Aorta (tissue), 5 donors: Measurements from ENCODE around the gene PTPRN2. TPM values are rescaled to one million over a fixed set of nuclear protein-coding genes. Genes with fewer than 3 reads are reported as not detected.

Experiments
- ATAC-seq: fragments of 200-7000 bp; cut with Tn5 transposase; one replicate; pipeline ENCODE4 v1.9.1; 2022; ENCODE audit warnings: moderate library complexity; ENCODE audit not compliant: low FRiP score
- DNase-seq, 2 donors: peaks; one replicate each; pipeline ENCODE4 v3.0.0-alpha.2; 2020
- H3K27ac ChIP-seq, 2 donors: one replicate each; pipeline ENCODE4 v1.5.1; 2013; ENCODE audit warnings: low read length in 2 of 2, mild to moderate bottlenecking in 2 of 2, moderate library complexity in 2 of 2, control low read depth in 1 of 2, inconsistent platforms in 1 of 2, low read depth in 1 of 2
- H3K27me3 ChIP-seq, 2 donors: one replicate each; pipeline ENCODE4 v1.6.1; 2013; ENCODE audit warnings: control low read depth in 1 of 2, low read length in 1 of 2, mild to moderate bottlenecking in 1 of 2, moderate library complexity in 1 of 2; ENCODE audit not compliant: insufficient read depth in 2 of 2, control insufficient read depth in 1 of 2
- H3K36me3 ChIP-seq, 2 donors: one replicate each; pipeline ENCODE4 v1.6.1; 2013; ENCODE audit warnings: control low read depth in 1 of 2, low read length in 1 of 2, mild to moderate bottlenecking in 1 of 2; ENCODE audit not compliant: insufficient read depth in 2 of 2, control insufficient read depth in 1 of 2
- H3K4me1 ChIP-seq, 2 donors: one replicate each; pipeline ENCODE4 v1.6.1; 2013; ENCODE audit warnings: low read length in 2 of 2, control low read depth in 1 of 2, mild to moderate bottlenecking in 1 of 2, moderate library complexity in 1 of 2; ENCODE audit not compliant: insufficient read depth in 2 of 2, control insufficient read depth in 1 of 2
- H3K4me3 ChIP-seq, 2 donors: one replicate each; pipeline ENCODE4 v1.5.1; 2013; ENCODE audit warnings: low read length in 2 of 2, control low read depth in 1 of 2, mild to moderate bottlenecking in 1 of 2
- H3K9me3 ChIP-seq: one replicate; pipeline ENCODE4 v1.6.1; 2013; ENCODE audit warnings: mild to moderate bottlenecking, low read length; ENCODE audit not compliant: control insufficient read depth
- WGBS, 2 donors: extraction: QIAGEN DNeasy Blood & Tissue Kit; methylation state at CpG; one replicate each; pipeline ENCODE4 v1.1.7; 2013; 5-methylcytosine and 5-hydroxymethylcytosine counted together
- intact Hi-C, 2 donors: fragments of 100-400 bp; cut with DNase I; formaldehyde crosslinking; loops; one replicate each; pipeline versions ENCODE4 v1.14.2 to v1.15.0; 2022
- polyA plus RNA-seq, 2 donors: library from polyadenylated mRNA; stranded (reverse); fragments of 200-250 nt; gene quantifications; one replicate each; pipeline ENCODE4 v1.2.3, GENCODE V29; 2013
- total RNA-seq, 2 donors: library from RNA; stranded (reverse); fragmentation: NEBNext Ultra II Directional; extraction: Animal tissue kit (Norgen Biotek cat#: 25700); gene quantifications; one replicate each; pipeline ENCODE4 v1.2.1, GENCODE V29; 2021
- donor health status: healthy with polysubstance abuse.
- donor health status: Bipolar disorder and iron deficiency.
- donor health status: DM: no; HTN: no; CAD: no.
- donor health status: DM: no; HTN: no; CAD: no.
- donor health status: DM: yes; HTN: yes; CAD: no.

PTPRN2 gene
- total and polyA plus RNA-seq, 4 donors: 0.67 to 3.3 (median 1.4) TPM

DNA sequence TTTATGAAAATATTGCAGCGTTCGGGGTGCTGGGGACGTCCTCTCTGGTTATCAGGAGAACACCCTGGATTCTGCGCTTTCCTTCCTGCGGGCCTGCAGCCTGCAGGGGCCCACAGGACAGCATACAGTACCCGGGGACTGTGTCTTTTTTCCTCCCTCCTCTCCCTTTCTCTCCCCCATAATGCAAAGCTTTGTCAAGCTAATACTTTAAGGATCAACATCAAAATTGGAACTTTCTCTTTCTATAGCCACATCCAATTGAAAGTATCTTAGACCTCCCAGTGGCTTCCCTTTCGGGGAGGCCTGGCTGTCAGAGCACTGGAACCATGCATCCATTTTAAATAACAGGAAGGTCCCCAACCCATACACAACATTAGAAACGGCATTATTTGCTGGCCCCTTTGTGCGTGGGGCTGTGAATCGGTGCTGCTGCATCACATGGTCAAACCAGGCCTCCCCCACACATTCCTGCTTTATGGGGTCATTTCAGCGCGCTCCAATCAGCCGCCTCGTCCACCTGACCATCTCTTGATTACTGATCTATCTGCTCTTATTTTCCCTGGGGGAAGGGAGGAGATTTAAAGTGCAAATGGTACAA, 745.8 kb downstream of the PTPRN2 start:
- no peaks in the 10 kb centered on the region for H3K36me3 ChIP-seq
- 59 to 61% methylated on average over 14 of the region's 14 CpGs for WGBS, 2 donors
- ATAC-seq (no peak), DNase-seq (peak in 1 of 2 donors; percentile 22)
- H3K27ac ChIP-seq: no peak overlapping the region
- peaks cover 2% of the 10 kb centered on the region for H3K9me3 ChIP-seq
- H3K4me3 ChIP-seq: no peak overlapping the region
- H3K4me1 ChIP-seq: no peaks in the 10 kb centered on the region
- intact Hi-C loops: no loop called here
- H3K27me3 ChIP-seq: no peaks in the 10 kb centered on the region

DNA sequence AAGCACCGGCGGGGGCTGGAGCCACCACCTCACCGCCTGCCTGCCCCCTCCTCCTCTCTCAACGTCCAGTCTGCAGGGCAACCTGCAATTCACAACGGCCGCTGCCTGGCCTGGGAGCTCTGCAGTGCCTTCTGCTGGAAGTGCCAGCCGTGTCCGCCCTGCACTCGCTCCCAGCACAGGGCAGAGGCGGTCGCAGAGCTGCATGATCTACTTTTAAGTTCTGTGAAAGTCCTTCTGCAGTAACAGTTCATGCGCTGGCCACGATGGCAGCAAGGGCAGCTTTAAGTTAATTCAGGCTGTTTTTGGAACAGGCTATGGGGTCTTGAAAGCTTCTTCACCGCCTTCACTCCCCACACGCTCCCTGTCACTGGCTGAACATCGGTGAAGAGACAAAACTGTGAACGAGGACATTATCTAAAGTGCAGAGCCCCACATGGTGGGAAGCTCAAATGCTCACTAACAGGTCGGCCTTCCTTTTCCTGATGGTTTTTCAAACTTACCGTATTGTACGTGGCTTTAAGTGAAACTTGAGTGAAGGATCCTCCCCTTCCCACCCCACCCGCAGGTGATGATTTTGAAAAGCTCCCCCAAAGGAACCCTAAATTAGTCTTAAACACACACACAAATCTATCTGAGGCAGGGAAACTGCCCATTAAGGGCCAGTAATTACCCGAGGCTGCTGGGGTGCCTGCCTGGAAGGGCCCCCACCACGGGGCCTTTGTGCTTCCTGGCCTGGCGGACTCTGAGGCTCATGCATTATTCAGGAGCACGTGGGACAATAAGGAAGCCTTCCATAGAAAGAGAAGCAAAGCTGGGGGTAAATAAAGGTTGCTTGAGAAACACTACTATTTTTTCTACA, 746.5 kb downstream of the PTPRN2 start:
- WGBS, 2 donors: 43 to 52% methylated on average over 25 of the region's 25 CpGs
- Histone ChIP-seq H3K4me1 (no peaks in the 10 kb centered on the region), H3K4me3 (no peak overlapping the region), H3K36me3 (no peaks in the 10 kb centered on the region), H3K27ac (no peak overlapping the region), H3K9me3 (peaks cover 2% of the 10 kb centered on the region), H3K27me3 (no peaks in the 10 kb centered on the region)
- intact Hi-C loops: no loop called here
- DNase-seq (peak in 1 of 2 donors; percentile 51), ATAC-seq (no peak)

DNA sequence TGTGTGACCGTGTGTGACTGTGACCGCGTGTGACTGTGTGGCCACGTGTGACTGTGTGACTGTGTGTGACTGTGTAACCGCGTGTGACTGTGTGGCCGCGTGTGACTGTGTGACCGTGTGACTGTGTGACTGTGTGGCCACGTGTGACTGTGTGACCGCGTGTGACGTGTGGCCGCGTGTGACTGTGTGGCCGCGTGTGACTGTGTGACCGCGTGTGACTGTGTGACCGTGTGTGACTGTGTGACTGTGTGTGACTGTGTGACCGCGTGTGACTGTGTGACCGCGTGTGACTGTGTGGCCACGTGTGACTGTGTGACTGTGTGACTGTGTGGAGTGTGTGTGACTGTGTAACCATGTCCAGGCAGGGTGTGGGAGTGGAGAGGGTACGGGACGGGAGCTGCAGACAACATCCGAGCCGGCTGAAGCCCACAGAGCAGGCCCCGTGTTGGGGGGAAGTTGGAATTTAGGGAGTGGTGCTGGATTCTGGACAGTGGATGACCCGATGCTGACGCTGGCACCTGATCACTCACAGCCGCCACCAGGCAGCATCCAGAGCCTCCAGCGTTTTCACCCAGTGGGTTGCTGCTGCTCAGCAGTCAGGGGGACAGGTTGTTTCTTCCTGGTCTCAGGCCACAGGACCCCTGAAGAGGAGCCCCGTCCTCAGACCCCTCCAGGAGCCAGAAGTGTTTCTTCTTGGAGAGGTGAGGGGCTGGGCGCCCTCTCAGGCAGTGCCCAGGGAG, 747.3 kb downstream of the PTPRN2 start:
- no peak for ATAC-seq
- H3K9me3 ChIP-seq: peaks cover 2% of the 10 kb centered on the region
- DNase-seq: peak in 1 of 2 donors; percentile 32
- no peak overlapping the region for H3K4me3 ChIP-seq
- no peak overlapping the region for H3K27ac ChIP-seq
- no peaks in the 10 kb centered on the region for H3K36me3 ChIP-seq
- WGBS, 2 donors: 92 to 93% methylated on average over 36 of the region's 36 CpGs
- no peaks in the 10 kb centered on the region for H3K4me1 ChIP-seq
- intact Hi-C loops: no loop called here
- no peaks in the 10 kb centered on the region for H3K27me3 ChIP-seq

DNA sequence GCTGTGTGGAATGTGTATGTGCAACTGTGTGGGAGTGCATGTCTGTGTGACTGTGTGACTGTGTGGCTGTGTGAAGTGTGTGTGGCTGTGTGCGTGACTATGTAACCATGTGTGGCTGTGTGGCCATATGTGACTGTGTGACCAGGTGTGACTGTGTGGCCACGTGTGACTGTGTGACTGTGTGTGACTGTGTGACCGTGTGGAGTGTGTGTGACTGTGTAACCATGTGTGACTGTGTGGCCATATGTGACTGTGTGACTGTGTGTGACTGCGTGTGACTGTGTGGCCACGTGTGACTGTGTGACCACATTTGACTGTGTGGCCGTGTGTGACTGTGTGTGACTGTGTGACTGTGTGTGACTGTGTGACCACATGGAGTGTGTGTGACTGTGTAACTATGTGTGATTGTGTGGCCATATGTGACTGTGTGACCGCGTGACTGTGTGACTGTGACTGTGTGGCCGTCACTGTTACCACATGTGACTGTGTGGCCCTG, 747.9 kb downstream of the PTPRN2 start:
- Histone ChIP-seq H3K4me1 (no peaks in the 10 kb centered on the region), H3K4me3 (no peak overlapping the region), H3K9me3 (peaks cover 2% of the 10 kb centered on the region), H3K27me3 (no peaks in the 10 kb centered on the region), H3K27ac (no peak overlapping the region), H3K36me3 (no peaks in the 10 kb centered on the region)
- intact Hi-C loops: no loop called here
- DNase-seq (peak in 1 of 2 donors; percentile 25), ATAC-seq (no peak)
- 95% methylated on average over 9 of the region's 9 CpGs for WGBS, 2 donors

DNA sequence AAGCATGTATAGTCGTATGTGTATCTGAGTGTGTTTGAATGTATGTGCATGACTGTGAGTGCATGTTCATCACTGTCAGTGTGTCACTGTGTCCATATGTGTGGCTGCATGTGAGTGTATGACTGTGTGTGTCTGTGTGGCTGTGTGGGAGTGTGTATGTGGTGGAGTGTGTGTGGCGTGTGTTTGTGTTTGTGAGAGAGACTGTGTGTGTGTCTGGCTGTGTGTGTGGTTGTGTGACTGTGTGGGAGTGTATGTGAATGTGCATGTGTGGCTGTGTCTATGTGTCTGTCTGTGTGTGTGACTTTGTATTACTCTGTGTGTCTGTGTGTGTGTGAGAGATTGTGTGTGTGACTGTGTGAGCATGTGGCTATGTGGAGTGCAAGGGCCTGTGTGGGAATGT, 748.4 kb downstream of the PTPRN2 start:
- no peak overlapping the region for H3K27ac ChIP-seq
- no peaks in the 10 kb centered on the region for H3K36me3 ChIP-seq
- intact Hi-C loops: no loop called here
- no peak for ATAC-seq
- no peaks in the 10 kb centered on the region for H3K4me1 ChIP-seq
- H3K27me3 ChIP-seq: no peaks in the 10 kb centered on the region
- peak in 1 of 2 donors; percentile 54 for DNase-seq
- H3K9me3 ChIP-seq: peaks cover 2% of the 10 kb centered on the region
- 82 to 87% methylated on average over 2 of the region's 2 CpGs for WGBS, 2 donors
- no peak overlapping the region for H3K4me3 ChIP-seq

DNA sequence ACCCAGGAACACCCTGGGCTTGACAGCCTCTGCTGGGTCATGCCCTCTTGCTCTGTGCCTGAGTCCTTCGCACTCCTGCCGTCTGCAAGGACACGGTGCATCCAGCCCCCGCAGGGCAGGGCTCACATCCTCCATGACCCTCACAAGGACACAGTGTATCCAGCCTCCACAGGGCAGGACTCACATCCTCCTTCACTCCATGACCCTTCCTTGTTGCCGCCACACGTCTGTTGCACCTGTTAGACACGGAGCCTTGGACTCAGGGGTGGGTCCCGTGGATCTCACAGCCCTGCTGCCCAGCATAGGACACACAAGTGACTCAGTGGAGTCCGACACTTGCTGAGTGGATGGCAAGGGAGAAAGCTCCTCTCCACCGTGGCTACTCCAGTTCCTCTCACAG, 750.1 kb downstream of the PTPRN2 start:
- H3K4me1 ChIP-seq: no peaks in the 10 kb centered on the region
- DNase-seq (peak in 1 of 2 donors; percentile 44), ATAC-seq (no peak)
- no peak overlapping the region for H3K4me3 ChIP-seq
- H3K27ac ChIP-seq: no peak overlapping the region
- no peaks in the 10 kb centered on the region for H3K36me3 ChIP-seq
- intact Hi-C loops: no loop called here
- H3K9me3 ChIP-seq: peaks cover 2% of the 10 kb centered on the region
- 88 to 93% methylated on average over 10 of the region's 10 CpGs for WGBS, 2 donors
- H3K27me3 ChIP-seq: no peaks in the 10 kb centered on the region

DNA sequence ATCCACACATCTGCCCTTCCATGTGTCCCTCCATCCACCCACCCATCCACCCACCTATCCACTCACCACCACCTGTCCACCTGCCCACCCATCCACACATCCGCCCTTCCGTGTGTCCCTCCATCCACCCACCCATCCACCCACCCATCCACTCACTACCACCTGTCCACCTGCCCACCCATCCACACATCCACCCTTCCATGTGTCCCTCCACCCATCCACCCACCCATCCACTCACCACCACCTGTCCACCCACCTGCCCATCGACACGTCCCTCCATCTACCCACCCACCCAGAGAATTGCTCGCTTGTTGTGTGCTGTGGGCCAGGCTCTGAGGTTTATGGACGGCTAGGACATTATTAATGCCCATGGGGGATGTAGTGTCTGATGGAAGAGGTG, 750.6 kb downstream of the PTPRN2 start:
- ATAC-seq (no peak), DNase-seq (peak in 1 of 2 donors; percentile 9)
- intact Hi-C loops: no loop called here
- no peaks in the 10 kb centered on the region for H3K36me3 ChIP-seq
- no peaks in the 10 kb centered on the region for H3K4me1 ChIP-seq
- WGBS, 2 donors: 81 to 82% methylated on average over 6 of the region's 6 CpGs
- H3K9me3 ChIP-seq: peaks cover 2% of the 10 kb centered on the region
- H3K4me3 ChIP-seq: no peak overlapping the region
- no peaks in the 10 kb centered on the region for H3K27me3 ChIP-seq
- no peak overlapping the region for H3K27ac ChIP-seq

DNA sequence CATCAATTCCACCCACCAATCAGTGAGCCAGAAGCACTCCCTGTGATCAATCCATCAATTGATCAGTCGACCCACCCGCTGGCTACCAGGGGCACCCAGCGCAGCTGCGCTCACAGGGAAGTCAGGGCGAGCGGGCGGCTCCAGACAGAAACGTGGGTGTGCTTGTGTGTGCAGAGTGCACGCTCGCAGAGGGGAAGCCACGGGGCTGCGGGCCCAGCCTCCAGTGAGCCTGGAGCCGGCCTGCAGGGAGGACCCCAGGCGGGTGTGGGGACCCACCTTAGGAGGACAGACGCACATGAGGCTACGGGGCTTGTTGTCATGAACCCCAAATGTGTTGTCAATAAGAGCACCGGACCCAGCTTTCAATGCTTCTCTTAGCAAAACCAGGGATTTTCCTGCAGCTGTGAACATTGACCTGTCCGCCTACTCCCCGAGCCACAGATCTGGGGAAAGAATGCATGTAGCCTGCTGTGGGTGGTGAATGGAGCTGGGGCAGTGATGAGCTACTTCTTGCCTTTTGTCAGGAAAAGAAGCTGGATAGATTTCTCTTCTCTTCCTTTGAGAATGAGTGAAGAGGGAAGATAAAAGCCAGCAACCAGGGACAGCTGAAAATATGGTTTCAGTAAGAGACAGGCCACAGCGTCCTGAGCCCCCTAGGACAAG, 753.0 kb downstream of the PTPRN2 start:
- H3K4me3 ChIP-seq: no peak overlapping the region
- intact Hi-C loops: no loop called here
- no peaks in the 10 kb centered on the region for H3K36me3 ChIP-seq
- WGBS, 2 donors: 84 to 85% methylated on average over 20 of the region's 20 CpGs
- no peaks in the 10 kb centered on the region for H3K4me1 ChIP-seq
- H3K27ac ChIP-seq: no peak overlapping the region
- H3K27me3 ChIP-seq: no peaks in the 10 kb centered on the region
- peak; percentile 26 to 47 for DNase-seq
- peaks cover 2% of the 10 kb centered on the region for H3K9me3 ChIP-seq
- no peak for ATAC-seq
